ENCODE data around the gene AK8. TPM values are rescaled to one million over a fixed set of nuclear protein-coding genes. Genes with fewer than 3 reads are reported as not detected.

Gene AK8
- total RNA-seq, 1 donor = 0.18 TPM

DNA sequence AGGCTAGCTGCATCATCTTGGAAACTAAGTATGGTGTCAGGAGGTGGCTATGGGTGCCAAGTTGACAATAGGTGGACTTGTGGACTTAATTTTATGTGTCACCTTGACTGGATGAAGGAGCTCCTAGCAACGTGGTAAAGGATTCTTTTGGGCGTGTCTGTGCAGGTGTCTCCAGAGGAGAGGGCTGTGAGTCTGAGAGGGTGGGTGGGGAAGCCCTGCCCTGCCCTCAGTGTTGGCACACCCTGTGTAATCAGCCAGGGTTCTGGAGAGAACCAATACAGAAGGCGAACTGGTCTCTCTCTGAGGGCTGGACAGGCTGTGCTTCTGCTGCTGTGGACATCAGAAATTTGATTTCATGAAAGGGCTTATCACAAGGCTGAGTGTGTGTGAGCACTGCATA lies 146.9 kb downstream of the AK8 start:
- TF ChIP-seq, protein P1, sequence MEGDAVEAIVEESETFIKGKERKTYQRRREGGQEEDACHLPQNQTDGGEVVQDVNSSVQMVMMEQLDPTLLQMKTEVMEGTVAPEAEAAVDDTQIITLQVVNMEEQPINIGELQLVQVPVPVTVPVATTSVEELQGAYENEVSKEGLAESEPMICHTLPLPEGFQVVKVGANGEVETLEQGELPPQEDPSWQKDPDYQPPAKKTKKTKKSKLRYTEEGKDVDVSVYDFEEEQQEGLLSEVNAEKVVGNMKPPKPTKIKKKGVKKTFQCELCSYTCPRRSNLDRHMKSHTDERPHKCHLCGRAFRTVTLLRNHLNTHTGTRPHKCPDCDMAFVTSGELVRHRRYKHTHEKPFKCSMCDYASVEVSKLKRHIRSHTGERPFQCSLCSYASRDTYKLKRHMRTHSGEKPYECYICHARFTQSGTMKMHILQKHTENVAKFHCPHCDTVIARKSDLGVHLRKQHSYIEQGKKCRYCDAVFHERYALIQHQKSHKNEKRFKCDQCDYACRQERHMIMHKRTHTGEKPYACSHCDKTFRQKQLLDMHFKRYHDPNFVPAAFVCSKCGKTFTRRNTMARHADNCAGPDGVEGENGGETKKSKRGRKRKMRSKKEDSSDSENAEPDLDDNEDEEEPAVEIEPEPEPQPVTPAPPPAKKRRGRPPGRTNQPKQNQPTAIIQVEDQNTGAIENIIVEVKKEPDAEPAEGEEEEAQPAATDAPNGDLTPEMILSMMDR (IDR thresholded peaks at IDR 0.05; ENCODE audit: insufficient read depth, low read length) = no peak
- no peak overlapping the region for H3K4me3 ChIP-seq (ENCODE audit: low read depth, low read length)
- DNase-seq (ENCODE audit: low read depth) = no peak

DNA sequence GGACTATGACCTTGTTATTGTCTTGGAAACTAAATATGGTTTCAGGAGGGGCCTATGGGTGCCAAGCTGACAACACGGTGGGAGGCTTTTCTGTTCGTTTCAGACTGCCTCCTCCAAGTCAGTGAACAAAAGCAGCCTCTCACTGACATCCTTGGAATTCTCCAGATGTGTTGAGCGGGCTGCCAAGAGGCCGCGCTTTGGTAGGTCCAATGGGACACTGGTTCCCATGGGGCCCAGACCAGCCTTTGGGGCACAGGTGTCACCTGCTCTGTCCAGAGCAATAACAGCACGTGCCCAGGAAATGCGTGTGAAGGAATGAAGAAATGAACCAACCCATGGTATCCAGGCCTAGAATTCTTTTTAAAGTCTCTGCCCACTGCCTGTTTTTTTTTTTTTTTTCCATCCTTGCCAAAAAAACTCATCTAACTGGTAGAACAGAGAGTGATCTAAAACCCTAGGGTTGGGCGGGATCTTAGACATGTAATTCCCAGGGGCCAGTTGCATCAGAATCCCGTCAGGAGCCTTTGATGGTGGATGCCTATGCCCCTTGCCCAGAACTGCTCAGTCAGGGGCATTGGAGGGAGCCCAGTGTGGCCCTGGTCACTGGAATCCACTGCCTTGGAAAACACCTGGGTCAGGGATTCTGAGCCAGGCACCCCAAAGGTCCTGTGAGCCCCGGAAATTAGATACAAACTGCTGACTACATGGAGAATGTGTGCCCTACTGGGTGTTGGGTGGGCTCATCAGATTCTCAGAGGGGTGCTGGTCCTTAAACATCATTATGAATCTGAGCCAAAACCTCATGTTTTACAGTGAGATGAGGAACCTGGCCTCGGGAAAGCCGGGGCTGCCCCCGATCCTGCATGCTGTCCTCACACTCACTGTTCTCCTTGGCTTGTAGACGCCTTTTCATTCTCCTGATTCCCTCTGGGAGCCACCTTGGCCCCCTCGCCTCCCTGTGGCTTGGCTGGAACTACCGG lies 147.7 kb downstream of the AK8 start:
- TF ChIP-seq, protein P1 (IDR thresholded peaks at IDR 0.05; ENCODE audit: insufficient read depth, low read length) = no peak
- no peak for DNase-seq (ENCODE audit: low read depth)

DNA sequence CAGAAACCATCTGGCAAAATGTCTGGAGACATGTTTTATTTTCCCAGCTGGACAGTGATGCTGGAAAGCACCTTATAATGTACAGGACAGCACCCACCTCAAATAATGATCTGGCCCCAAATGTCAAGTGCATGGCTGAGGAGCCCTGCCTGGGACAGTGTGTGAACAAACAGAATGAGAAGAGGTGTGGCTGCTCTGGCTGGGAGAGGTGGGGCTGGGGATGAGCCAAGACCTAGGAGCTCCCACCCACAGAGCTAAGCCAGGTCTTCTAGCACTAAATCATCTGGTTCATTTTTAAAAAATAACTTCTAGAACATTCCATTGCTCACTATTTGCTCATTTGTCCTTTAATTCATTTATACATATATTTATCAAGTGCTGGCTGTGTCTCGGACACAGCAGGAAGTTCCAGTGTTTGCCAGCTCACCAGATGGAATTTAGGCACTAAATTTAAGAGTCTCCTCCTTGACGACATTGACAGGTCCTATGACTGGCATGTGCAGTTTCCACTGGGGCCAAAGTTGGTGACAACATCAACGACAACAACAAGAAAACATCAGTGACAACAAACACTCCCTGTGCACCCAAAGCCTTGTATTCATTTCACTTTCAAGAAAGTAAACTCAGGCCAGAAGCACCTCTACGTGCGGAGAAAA lies 148.7 kb downstream of the AK8 start:
- no peak overlapping the region for H3K4me3 ChIP-seq (ENCODE audit: low read depth, low read length)
- TF ChIP-seq, protein P1 (IDR thresholded peaks at IDR 0.05; ENCODE audit: insufficient read depth, low read length) = no peak
- no peak for DNase-seq (ENCODE audit: low read depth)

More for the DNA sequence above, 147.7 kb downstream of the AK8 start:
- H3K4me3 ChIP-seq (ENCODE audit: low read depth, low read length) = no peak overlapping the region

DNA sequence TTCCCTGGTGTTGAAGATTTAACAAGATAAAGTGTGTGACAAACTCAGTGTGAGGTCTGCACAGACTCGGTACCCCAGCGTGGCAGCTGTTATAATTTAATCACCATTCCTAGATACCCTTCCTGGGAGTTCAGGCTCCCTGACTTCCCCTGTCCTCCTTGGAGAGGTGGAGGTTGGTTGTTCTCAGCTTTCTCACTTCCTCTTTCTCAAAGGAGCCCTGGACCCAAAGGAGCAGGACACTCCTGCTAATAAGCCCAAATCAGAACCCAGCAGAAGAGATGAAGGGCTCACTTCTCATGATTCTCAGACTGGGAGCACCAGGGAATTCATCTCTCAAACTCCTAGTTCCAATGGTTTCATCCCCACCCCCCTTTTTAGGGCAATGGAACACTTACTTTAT lies 149.6 kb downstream of the AK8 start:
- H3K4me3 ChIP-seq (ENCODE audit: low read depth, low read length) = no peak overlapping the region
- TF ChIP-seq, protein P1 (IDR thresholded peaks at IDR 0.05; ENCODE audit: insufficient read depth, low read length) = no peak
- DNase-seq (ENCODE audit: low read depth) = no peak

DNA sequence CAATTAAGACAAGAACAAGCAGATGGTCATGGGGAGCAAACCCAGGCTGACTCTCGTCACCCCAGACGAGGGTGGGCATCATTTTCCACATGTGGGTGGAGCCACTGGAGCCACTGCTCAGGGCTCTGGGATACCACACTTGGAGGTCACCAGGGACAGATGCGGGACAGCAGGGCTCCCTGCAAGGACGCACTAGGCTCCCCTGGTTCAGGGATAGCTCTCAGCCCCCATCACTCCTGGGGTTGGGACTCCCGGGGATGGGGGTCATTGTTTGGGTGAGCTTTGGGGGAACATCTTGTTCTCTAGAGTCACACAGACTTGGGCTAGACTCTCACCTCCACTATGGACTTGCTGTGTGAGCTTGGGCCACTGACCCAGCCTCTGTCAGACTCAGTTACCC lies 150.0 kb downstream of the AK8 start:
- TF ChIP-seq, protein P1 (IDR thresholded peaks at IDR 0.05; ENCODE audit: insufficient read depth, low read length) = no peak
- no peak for DNase-seq (ENCODE audit: low read depth)
- H3K4me3 ChIP-seq (ENCODE audit: low read depth, low read length) = no peak overlapping the region

DNA sequence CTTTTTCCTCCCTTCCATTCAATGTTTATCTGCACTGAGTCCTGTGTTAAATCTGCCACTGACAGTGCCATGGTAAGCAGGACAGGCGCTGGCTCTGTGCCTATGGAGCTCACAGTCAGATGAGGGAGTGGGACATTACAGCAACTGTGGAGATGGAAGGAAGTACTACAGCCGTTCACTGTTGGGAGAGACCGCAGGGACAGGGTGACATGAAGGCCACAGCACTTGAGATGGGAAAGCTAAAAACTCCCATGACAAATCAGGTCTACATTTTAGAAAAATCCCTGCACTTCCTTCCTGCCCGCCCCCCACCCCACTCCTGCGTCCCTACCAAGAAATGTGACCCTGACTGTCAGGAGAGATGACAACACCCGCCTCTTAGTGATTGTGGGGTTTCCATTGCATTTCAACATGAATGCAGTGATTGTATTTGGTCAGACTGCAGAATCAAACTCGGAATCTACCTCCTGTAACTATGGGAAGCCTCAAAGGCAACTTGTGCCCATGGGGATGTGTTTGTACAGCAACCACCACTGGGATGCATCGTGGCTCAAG lies 151.4 kb downstream of the AK8 start:
- H3K4me3 ChIP-seq (ENCODE audit: low read depth, low read length) = no peak overlapping the region
- no peak for DNase-seq (ENCODE audit: low read depth)
- TF ChIP-seq, protein P1 (IDR thresholded peaks at IDR 0.05; ENCODE audit: insufficient read depth, low read length) = no peak
